GM21367 (cell line): Measurements from ENCODE around the gene LOXL4.

Source experiments
- ATAC-seq: cut with Tn5 transposase; IDR thresholded peaks from one replicate; pipeline ENCODE4 v1.9.1; 2021; ENCODE audit not compliant: unreplicated experiment

Gene LOXL4

DNA sequence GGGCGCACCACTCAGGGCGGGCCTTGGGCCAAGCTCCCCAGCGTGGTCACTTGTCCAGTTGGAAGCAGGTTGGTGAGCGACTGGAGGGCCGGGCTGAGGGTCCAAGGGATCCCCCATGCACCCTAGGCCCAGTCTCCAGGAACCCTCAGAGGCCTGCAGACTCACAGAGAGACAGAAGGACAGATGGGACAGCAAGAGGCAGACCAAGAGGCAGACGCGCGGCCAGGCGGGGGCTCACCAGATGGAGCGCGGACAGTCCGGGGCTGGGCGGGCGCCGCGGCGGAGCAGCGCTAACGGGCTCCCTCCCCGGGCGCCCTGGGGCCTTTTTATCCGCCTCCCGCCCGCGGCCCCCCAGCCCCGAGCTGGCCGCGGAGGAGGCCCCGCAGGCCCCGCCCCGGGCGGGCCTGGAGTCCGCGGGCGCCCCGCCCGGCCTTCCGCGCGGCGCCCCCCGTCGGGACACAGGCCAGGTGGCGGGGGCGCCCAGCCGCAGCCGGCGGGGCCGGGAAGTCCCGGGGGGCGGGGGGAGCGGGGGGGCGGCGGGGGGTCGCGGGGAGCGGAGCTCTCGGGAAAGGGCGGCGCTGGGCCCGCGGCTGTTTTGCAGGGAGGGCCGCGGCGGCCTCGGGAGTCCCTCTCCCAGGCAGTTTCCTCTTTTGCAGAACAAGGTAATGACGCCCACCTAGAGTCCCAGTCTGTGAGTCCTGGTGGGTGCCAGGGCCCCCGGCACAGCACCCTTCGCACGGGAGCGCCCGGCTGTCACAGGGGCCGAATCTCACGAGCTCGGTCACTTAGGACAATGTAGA lies at the start of gene LOXL4:
TSS of gene LOXL4 (minus strand) at position 301 of the 800 bp plus-strand sequence. CDS start 5,175 bp downstream, outside the sequence.
- no peak for ATAC-seq

- no peak for ATAC-seq
These were observed 48.7 kb upstream of the LOXL4 start for GRCh38 chr10:98316661-98317060.

GRCh38 chr10:98316170-98316569 lies 48.2 kb upstream of the LOXL4 start:
- ATAC-seq = no peak

GRCh38 chr10:98314532-98315284 lies 46.7 kb upstream of the LOXL4 start:
- no peak for ATAC-seq

- no peak for ATAC-seq
These were observed 45.6 kb upstream of the LOXL4 start for GRCh38 chr10:98313598-98313997.

DNA sequence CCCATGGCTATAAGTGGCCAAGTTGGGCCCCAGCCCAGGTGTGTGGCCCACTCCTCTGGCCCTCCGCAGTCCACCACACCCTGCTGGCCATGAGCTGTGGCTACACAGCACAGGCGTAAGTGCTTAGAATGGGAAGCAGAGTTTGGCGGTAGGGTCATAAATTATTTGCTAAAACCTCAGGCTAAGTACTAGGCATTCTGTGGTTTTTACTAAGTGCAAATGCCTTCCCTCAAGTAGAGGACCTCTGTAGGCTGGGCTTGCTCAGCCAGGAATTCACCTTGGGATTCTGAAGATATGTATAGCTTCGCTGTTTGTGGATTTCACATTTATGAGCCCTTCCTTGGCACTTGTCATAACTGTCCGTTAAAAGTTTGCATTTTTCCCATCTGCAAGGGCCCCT lies 44.8 kb upstream of the LOXL4 start:
- ATAC-seq = no peak

DNA sequence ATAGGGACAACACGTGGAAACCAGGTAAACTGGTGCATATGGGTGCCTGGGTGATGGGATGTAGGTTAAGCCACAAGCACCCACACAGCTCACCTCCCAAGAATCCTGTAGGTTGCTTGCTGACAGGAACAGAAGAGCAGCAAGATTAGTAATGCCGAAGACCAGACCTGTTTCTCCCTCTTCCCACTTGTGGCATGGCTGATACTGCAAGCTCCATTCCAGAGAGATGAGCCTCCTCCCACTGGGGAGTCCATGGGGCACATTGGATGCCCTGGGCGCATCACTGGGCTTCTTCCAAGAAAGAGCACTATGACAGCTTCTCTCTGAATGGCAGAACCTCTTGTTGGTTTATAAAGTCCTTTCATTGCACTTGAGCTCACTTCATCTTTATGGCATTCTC lies 44.4 kb upstream of the LOXL4 start:
- ATAC-seq = no peak

GRCh38 chr10:98310701-98311100 lies 42.7 kb upstream of the LOXL4 start:
- no peak for ATAC-seq

- no peak for ATAC-seq
These were observed 41.7 kb upstream of the LOXL4 start for GRCh38 chr10:98309366-98310355.

- no peak for ATAC-seq
These were observed 40.8 kb upstream of the LOXL4 start for GRCh38 chr10:98308669-98309365.

GRCh38 chr10:98307916-98308541 lies 40.0 kb upstream of the LOXL4 start:
- no peak for ATAC-seq

DNA sequence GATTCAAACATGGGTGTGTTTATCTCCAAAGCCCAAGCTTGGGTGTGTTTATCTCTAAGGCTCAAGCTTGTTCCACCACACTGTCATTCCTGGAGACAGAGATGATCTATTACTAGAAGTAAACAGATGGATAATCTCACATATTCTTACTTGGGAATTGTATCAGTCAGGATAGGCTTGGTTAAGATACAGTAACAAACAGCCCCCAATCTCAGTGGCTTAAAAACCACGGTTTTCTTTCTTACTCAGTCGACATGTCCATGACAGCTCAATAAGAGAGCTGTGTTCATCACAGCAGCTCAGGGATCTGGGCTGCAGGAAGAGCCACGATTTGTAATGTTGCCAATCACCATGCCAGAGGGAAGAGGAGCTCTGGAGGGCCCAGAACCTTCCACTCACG lies 38.5 kb upstream of the LOXL4 start:
- ATAC-seq = no peak

DNA sequence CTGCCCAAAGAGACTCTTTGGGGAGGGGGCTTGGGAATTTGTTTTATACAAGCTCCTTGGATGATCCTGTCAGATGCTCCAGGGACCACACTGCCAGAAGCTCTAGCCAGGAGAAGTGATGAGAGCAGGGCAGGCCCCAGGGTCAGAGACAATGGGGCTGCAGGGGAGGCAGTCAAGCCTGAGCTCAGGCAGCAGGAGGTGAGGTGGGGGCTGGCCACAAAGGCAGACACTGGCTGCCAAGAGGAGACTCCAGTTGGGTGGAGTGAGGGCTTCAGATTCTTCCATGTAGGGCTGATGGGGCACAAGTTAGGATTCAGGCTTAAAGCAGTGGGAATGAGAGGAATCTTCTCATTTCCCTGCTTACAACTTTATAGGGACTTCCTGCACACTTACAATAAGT lies 35.6 kb upstream of the LOXL4 start:
- no peak for ATAC-seq

DNA sequence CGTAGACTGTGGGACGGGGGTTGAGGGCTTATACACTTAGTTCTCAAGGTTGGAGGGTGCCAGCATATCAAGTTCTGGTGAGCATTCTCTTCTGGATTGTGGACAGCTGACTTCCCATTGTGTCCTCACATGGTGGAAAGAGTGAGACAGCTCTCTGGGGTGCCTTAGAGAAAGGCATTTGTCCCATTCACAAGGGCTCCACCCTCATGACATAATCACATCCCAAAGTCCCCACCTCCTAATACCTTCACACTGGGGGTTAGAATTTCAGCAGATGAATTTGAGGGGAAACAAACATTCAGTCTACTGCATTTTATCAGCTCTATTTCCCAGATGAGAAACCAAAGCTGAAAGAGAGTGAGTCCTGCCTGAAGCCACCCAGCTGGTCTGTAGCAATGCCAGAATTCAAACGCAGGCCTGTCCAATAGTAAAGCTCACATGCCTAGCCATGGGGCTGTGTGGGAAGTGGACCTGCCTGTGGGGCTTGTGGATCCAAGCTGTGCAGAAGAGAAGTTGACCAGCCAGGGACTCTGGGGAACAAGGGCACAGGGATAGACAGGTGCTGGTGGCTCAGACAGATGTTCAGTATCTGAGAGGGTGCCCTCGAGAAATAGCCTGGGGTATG lies 34.9 kb upstream of the LOXL4 start:
- no peak for ATAC-seq

- ATAC-seq = no peak
These were observed 33.8 kb upstream of the LOXL4 start for GRCh38 chr10:98301664-98302319.

- no peak for ATAC-seq
These were observed 32.7 kb upstream of the LOXL4 start for GRCh38 chr10:98300526-98301229.

GRCh38 chr10:98299341-98299740 lies 31.3 kb upstream of the LOXL4 start:
- no peak for ATAC-seq

- no peak for ATAC-seq
These were observed 28.5 kb upstream of the LOXL4 start for GRCh38 chr10:98296524-98296923.
